PC-9 (cell line): ENCODE data around the gene VWA8. TPM values are rescaled to one million over a fixed set of nuclear protein-coding genes. Genes with fewer than 3 reads are reported as not detected.
A peak's percentile ranks its signal among the peaks of the same experiment; 100 is the strongest.

Experiments
- BruUV-seq: library from RNA; stranded (reverse); fragments of 400-500 nt; replicated peaks from 2 replicates; lab custom pipeline; 2021; lab: Mats Ljungman, UMichigan
- CTCF ChIA-PET: fragments of 300-600 bp; sonication (Branson Sonifier 250); formaldehyde crosslinking; loops from one replicate; lab custom pipeline; 2022; ENCODE audit warnings: antibody characterized with exemption; lab: Charles Lee
- POLR2A ChIA-PET: fragments of 300-600 bp; sonication (Branson Sonifier 250); formaldehyde crosslinking; loops from one replicate; lab custom pipeline; 2022; ENCODE audit warnings: antibody characterized with exemption; ENCODE audit not compliant: unreplicated experiment; lab: Charles Lee
- DNase-seq, 2 experiments: peaks; one replicate each; pipeline versions ENCODE4 v3.0.0 to v3.0.0-alpha.2; 2015 to 2022; ENCODE audit warnings: mixed read lengths in 1 of 2
- H2AFZ ChIP-seq: fragments of 200-600 bp; sonication (generic); 2 replicates; pipeline ENCODE4 v1.8.1; 2017; ENCODE audit warnings: antibody characterized with exemption
- H3F3A ChIP-seq: fragments of 200-600 bp; sonication (generic); 2 replicates; pipeline ENCODE4 v1.8.1; 2017; ENCODE audit warnings: antibody characterized with exemption, mild to moderate bottlenecking, low read depth; ENCODE audit not compliant: insufficient read depth
- H3K27ac ChIP-seq: fragments of 200-600 bp; sonication (generic); 2 replicates; pipeline ENCODE4 v1.6.1; 2016; ENCODE audit warnings: mixed run types
- H3K27me3 ChIP-seq: fragments of 200-600 bp; sonication (generic); 2 replicates; pipeline ENCODE4 v1.6.1; 2016; ENCODE audit warnings: low read depth, mixed run types; ENCODE audit not compliant: insufficient read depth
- H3K36me3 ChIP-seq: fragments of 200-600 bp; sonication (generic); 2 replicates; pipeline ENCODE4 v1.6.1; 2016; ENCODE audit warnings: low read depth, mixed run types
- H3K4me1 ChIP-seq: fragments of 200-600 bp; sonication (generic); replicated peaks from 2 replicates; pipeline ENCODE4 v1.6.1; 2016; ENCODE audit warnings: mixed run types; ENCODE audit not compliant: insufficient read depth
- H3K4me2 ChIP-seq: fragments of 200-600 bp; sonication (generic); 2 replicates; pipeline ENCODE4 v1.6.1; 2017; ENCODE audit warnings: mixed run types
- H3K4me3 ChIP-seq: fragments of 200-600 bp; sonication (generic); 2 replicates; pipeline ENCODE4 v1.6.1; 2016; ENCODE audit warnings: mixed run types
- H3K79me2 ChIP-seq: fragments of 200-600 bp; sonication (generic); 2 replicates; pipeline ENCODE4 v1.6.1; 2017; ENCODE audit warnings: low read depth, mixed run types
- H3K9me2 ChIP-seq: fragments of 200-600 bp; sonication (generic); 2 replicates; pipeline ENCODE4 v1.8.1; 2017; ENCODE audit warnings: mild to moderate bottlenecking; ENCODE audit not compliant: insufficient read depth
- H3K9me3 ChIP-seq: fragments of 200-600 bp; sonication (generic); 2 replicates; pipeline ENCODE4 v1.8.1; 2016; ENCODE audit warnings: low read depth; ENCODE audit not compliant: insufficient read depth
- H4K20me1 ChIP-seq: fragments of 200-600 bp; sonication (generic); 2 replicates; pipeline ENCODE4 v1.8.1; 2017; ENCODE audit not compliant: insufficient read depth
- CTCF ChIP-seq: fragments of 200-600 bp; sonication (generic); conservative IDR thresholded peaks from 2 replicates; pipeline ENCODE4 v1.6.1; 2017; ENCODE audit warnings: mixed run types, antibody characterized with exemption, mild to moderate bottlenecking, moderate library complexity
- EZH2 ChIP-seq: fragments of 200-600 bp; sonication (generic); IDR thresholded peaks from 2 replicates; pipeline ENCODE4 v1.8.0; 2017; ENCODE audit warnings: antibody characterized with exemption, low read depth
- intact Hi-C: fragments of 100-400 bp; cut with micrococcal nuclease; formaldehyde crosslinking; loops from one replicate; pipeline ENCODE4 v1.10.0; 2022; ENCODE audit not compliant: unreplicated experiment
- total RNA-seq: library from RNA; stranded (reverse); gene quantifications from 2 replicates; pipeline ENCODE4 v1.2.3, GENCODE V29; 2021

VWA8 gene
- total RNA-seq, 1 experiment from 2014 or later: 14.1 TPM

- TF ChIP-seq CTCF: no peak
- no peak for TF ChIP-seq EZH2
- no peaks in the 10 kb centered on the region; the same call in 1 of the 2 replicates for H3F3A ChIP-seq
- H3K36me3 ChIP-seq: no peaks in the 10 kb centered on the region
- no peak overlapping the region; the same call in 1 of the 2 replicates for H2AFZ ChIP-seq
- H3K27ac ChIP-seq: peak overlapping the region; percentile 89
- H4K20me1 ChIP-seq: no peaks in the 10 kb centered on the region
- POLR2A ChIA-PET: interaction anchor here (0.6 kb wide), 1 partner anchor 22 kb away, joined by 6 read pairs; no protein-coding TSS in a partner anchor
- H3K4me2 ChIP-seq: peak overlapping the region; percentile 12; the same call in 1 of the 2 replicates
- intact Hi-C loops: loop anchor here (2.0 kb wide), 2 partner anchors 16 to 60 kb away; no protein-coding TSS in a partner anchor
- H3K9me3 ChIP-seq: no peaks in the 10 kb centered on the region
- CTCF ChIA-PET: interaction anchor here (0.9 to 1.0 kb wide), 2 partner anchors 25 to 64 kb away, joined by 3 read pairs; no protein-coding TSS in a partner anchor
- H3K79me2 ChIP-seq: no peaks in the 10 kb centered on the region
- no TSS peak for BruUV-seq
- peak; percentile 46 to 85 for DNase-seq
- no peak overlapping the region for H3K4me3 ChIP-seq
- H3K4me1 ChIP-seq: peaks cover 33% of the 10 kb centered on the region
- H3K9me2 ChIP-seq: no peaks in the 10 kb centered on the region
- no peaks in the 10 kb centered on the region for H3K27me3 ChIP-seq
Observed at GRCh38 chr13:41588899-41589298, 372.0 kb downstream of the VWA8 start.

DNA sequence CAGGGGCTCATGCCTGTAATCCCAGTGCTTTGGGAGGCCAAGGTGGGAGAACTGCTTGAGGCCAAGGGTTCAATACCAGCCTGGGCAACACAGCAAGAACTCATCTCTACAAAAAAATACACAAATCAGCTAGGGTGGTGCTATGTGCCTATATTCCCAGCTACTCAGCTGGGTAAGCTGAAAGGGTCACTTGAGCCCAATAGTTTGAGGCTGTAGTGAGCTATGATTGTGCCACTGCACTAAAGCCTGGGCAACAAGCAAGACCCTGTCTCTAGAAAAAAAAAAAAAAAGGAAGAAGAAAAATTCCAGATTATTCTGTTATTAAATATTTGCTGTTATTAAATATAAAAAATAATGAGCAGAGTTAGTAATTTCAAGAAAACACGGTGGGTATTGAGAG lies 372.5 kb downstream of the VWA8 start:
- H2AFZ ChIP-seq: no peak overlapping the region
- H4K20me1 ChIP-seq: no peaks in the 10 kb centered on the region
- ChIA-PET POLR2A (interaction anchor here (0.6 kb wide), 1 partner anchor 21 kb away, joined by 6 read pairs; no protein-coding TSS in a partner anchor), CTCF (interaction anchor here (1.0 kb wide), 1 partner anchor 65 kb away, joined by 3 read pairs; no protein-coding TSS in a partner anchor)
- DNase-seq: no peak
- no peaks in the 10 kb centered on the region for H3K36me3 ChIP-seq
- peak overlapping the region; percentile 89 for H3K27ac ChIP-seq
- H3K4me2 ChIP-seq: no peak overlapping the region
- no peak for TF ChIP-seq EZH2
- no peak for TF ChIP-seq CTCF
- H3K9me3 ChIP-seq: no peaks in the 10 kb centered on the region
- no peak overlapping the region for H3K4me3 ChIP-seq
- H3K4me1 ChIP-seq: peaks cover 33% of the 10 kb centered on the region
- H3K79me2 ChIP-seq: no peaks in the 10 kb centered on the region
- H3F3A ChIP-seq: no peaks in the 10 kb centered on the region; the same call in 1 of the 2 replicates
- H3K9me2 ChIP-seq: no peaks in the 10 kb centered on the region
- intact Hi-C loops: loop anchor here (2.0 kb wide), 2 partner anchors 16 to 60 kb away; no protein-coding TSS in a partner anchor
- no peaks in the 10 kb centered on the region for H3K27me3 ChIP-seq
- BruUV-seq: no TSS peak

- H3K79me2 ChIP-seq: no peaks in the 10 kb centered on the region
- H4K20me1 ChIP-seq: no peaks in the 10 kb centered on the region
- H3K4me3 ChIP-seq: no peak overlapping the region
- CTCF ChIA-PET: no interaction called here
- TF ChIP-seq EZH2 (no peak), CTCF (no peak)
- no peak overlapping the region for H3K4me2 ChIP-seq
- intact Hi-C loops: no loop called here
- H3K27me3 ChIP-seq: no peaks in the 10 kb centered on the region
- H3K9me2 ChIP-seq: no peaks in the 10 kb centered on the region
- POLR2A ChIA-PET: interaction anchor here (0.5 kb wide), 1 partner anchor 86 kb away, joined by 3 read pairs; no protein-coding TSS in a partner anchor
- peaks cover 33% of the 10 kb centered on the region for H3K4me1 ChIP-seq
- H3K27ac ChIP-seq: no peak overlapping the region
- DNase-seq: no peak
- no peaks in the 10 kb centered on the region for H3K36me3 ChIP-seq
- no peak overlapping the region for H2AFZ ChIP-seq
- no peaks in the 10 kb centered on the region; the same call in 1 of the 2 replicates for H3F3A ChIP-seq
- H3K9me3 ChIP-seq: no peaks in the 10 kb centered on the region
- no TSS peak for BruUV-seq
Observed at GRCh38 chr13:41587490-41587889, 373.4 kb downstream of the VWA8 start.
